ENCODE results near the gene VSTM1. TPM values are rescaled to one million over a fixed set of nuclear protein-coding genes. Genes with fewer than 3 reads are reported as not detected.
"Not testable (repeated sequence)": the region's sequence is repeated elsewhere in the genome, so short reads cannot be mapped to it uniquely, and the experiment has no call there.

The VSTM1 gene
- total and polyA plus RNA-seq, 2 experiments from 2014 or later = not detected

- Histone ChIP-seq H3K9me3 (ENCODE audit: low read depth) (no peaks in the 10 kb centered on the region), H3K4me3 (no peak overlapping the region), H3K27me3 (no peaks in the 10 kb centered on the region), H3K9me2 (replicated peaks; ENCODE audit: insufficient read depth) (no peaks in the 10 kb centered on the region), H3K4me1 (ENCODE audit: insufficient read depth) (no peaks in the 10 kb centered on the region), H3K79me2 (no peaks in the 10 kb centered on the region), H4K20me1 (ENCODE audit: insufficient read depth, poor library complexity, severe bottlenecking) (no peaks in the 10 kb centered on the region), H3K27ac (no peak overlapping the region), H3K4me2 (no peak overlapping the region), H2AFZ (no peak overlapping the region), H3K36me3 (replicated peaks; ENCODE audit: insufficient read depth, low read depth) (no peaks in the 10 kb centered on the region)
- TF ChIP-seq CTCF (IDR thresholded peaks at IDR 0.05; ENCODE audit: poor library complexity) = no peak
- TF ChIP-seq EZH2 (IDR thresholded peaks at IDR 0.05; ENCODE audit: borderline replicate concordance) = no peak
- no peak for TF ChIP-seq EZH2phosphoT487 (IDR thresholded peaks at IDR 0.05; ENCODE audit: low read depth, severe bottlenecking, unreplicated experiment)
- no peak for DNase-seq (ENCODE audit: low spot score)
- WGBS (ENCODE audit: low lambda C conversion rate, missing lambda C conversion rate) = 84% methylated on average over 4 of the region's 4 CpGs
These were observed 23.7 kb downstream of the VSTM1 start for GRCh38 chr19:54040003-54040402.

- H3K9me3 ChIP-seq (ENCODE audit: low read depth); H3K4me1 ChIP-seq (ENCODE audit: insufficient read depth); H3K4me3 ChIP-seq; H3K9me2 ChIP-seq (replicated peaks; ENCODE audit: insufficient read depth); H3K36me3 ChIP-seq (replicated peaks; ENCODE audit: insufficient read depth, low read depth); H3K27me3 ChIP-seq; H3K4me2 ChIP-seq; H3K27ac ChIP-seq; H3K79me2 ChIP-seq; DNase-seq (ENCODE audit: low spot score); H2AFZ ChIP-seq; H4K20me1 ChIP-seq (ENCODE audit: insufficient read depth, poor library complexity, severe bottlenecking): not testable (repeated sequence)
- 77% methylated on average over 5 of the region's 5 CpGs for WGBS (ENCODE audit: low lambda C conversion rate, missing lambda C conversion rate)
These were observed 27.2 kb downstream of the VSTM1 start for GRCh38 chr19:54036542-54036941.

- no peaks in the 10 kb centered on the region for H3K27me3 ChIP-seq
- H2AFZ ChIP-seq = no peak overlapping the region
- no peak overlapping the region for H3K27ac ChIP-seq
- H3K79me2 ChIP-seq = no peaks in the 10 kb centered on the region
- H4K20me1 ChIP-seq (ENCODE audit: insufficient read depth, poor library complexity, severe bottlenecking) = no peaks in the 10 kb centered on the region
- WGBS (ENCODE audit: low lambda C conversion rate, missing lambda C conversion rate) = 50% methylated on average over 4 of the region's 4 CpGs
- no peaks in the 10 kb centered on the region for H3K36me3 ChIP-seq (replicated peaks; ENCODE audit: insufficient read depth, low read depth)
- no peak for DNase-seq (ENCODE audit: low spot score)
- no peak overlapping the region for H3K4me2 ChIP-seq
- TF ChIP-seq EZH2phosphoT487 (IDR thresholded peaks at IDR 0.05; ENCODE audit: low read depth, severe bottlenecking, unreplicated experiment) (no peak), CTCF (IDR thresholded peaks at IDR 0.05; ENCODE audit: poor library complexity) (no peak), EZH2 (IDR thresholded peaks at IDR 0.05; ENCODE audit: borderline replicate concordance) (no peak)
- H3K9me3 ChIP-seq (ENCODE audit: low read depth) = no peaks in the 10 kb centered on the region
- H3K9me2 ChIP-seq (replicated peaks; ENCODE audit: insufficient read depth) = no peaks in the 10 kb centered on the region
- H3K4me1 ChIP-seq (ENCODE audit: insufficient read depth) = no peaks in the 10 kb centered on the region
- H3K4me3 ChIP-seq = no peak overlapping the region
These were observed 28.2 kb downstream of the VSTM1 start for GRCh38 chr19:54035215-54036178.

GRCh38 chr19:54030895-54031586 lies 32.7 kb downstream of the VSTM1 start:
- peak; percentile 42 for TF ChIP-seq CTCF (IDR thresholded peaks at IDR 0.05; ENCODE audit: poor library complexity)
- TF ChIP-seq EZH2 (IDR thresholded peaks at IDR 0.05; ENCODE audit: borderline replicate concordance) = no peak
- no peak for TF ChIP-seq EZH2phosphoT487 (IDR thresholded peaks at IDR 0.05; ENCODE audit: low read depth, severe bottlenecking, unreplicated experiment)
- Histone ChIP-seq H3K9me2 (replicated peaks; ENCODE audit: insufficient read depth) (no peaks in the 10 kb centered on the region), H3K27me3 (no peaks in the 10 kb centered on the region), H3K9me3 (ENCODE audit: low read depth) (no peaks in the 10 kb centered on the region), H4K20me1 (ENCODE audit: insufficient read depth, poor library complexity, severe bottlenecking) (no peaks in the 10 kb centered on the region), H3K4me1 (ENCODE audit: insufficient read depth) (no peaks in the 10 kb centered on the region), H3K4me2 (no peak overlapping the region), H2AFZ (no peak overlapping the region), H3K79me2 (no peaks in the 10 kb centered on the region), H3K4me3 (no peak overlapping the region), H3K27ac (no peak overlapping the region), H3K36me3 (replicated peaks; ENCODE audit: insufficient read depth, low read depth) (no peaks in the 10 kb centered on the region)
- DNase-seq (ENCODE audit: low spot score) = no peak
- 51% methylated on average over 13 of the region's 13 CpGs for WGBS (ENCODE audit: low lambda C conversion rate, missing lambda C conversion rate)

All from hepatocyte (in vitro differentiated cells).